Spinal cord (tissue), 10 donors: ENCODE results near the gene GAL3ST1. TPM values are rescaled to one million over a fixed set of nuclear protein-coding genes. Genes with fewer than 3 reads are reported as not detected.
"Not testable (repeated sequence)": the region's sequence is repeated elsewhere in the genome, so short reads cannot be mapped to it uniquely, and the experiment has no call there.

Experiments used
- DNase-seq, 6 donors: peaks; one replicate each; pipeline versions ENCODE4 v3.0.0 to v3.0.0-alpha.2; 2013 to 2015; ENCODE audit warnings: low spot score in 6 of 6, low read depth in 4 of 6
- H3K27ac ChIP-seq: one replicate; pipeline ENCODE4 v1.5.1; 2013; ENCODE audit warnings: low read depth, low read length, control low read depth
- H3K27me3 ChIP-seq: one replicate; pipeline ENCODE4 v1.6.1; 2013; ENCODE audit warnings: low read length; ENCODE audit not compliant: control insufficient read depth, insufficient read depth
- H3K36me3 ChIP-seq: one replicate; pipeline ENCODE4 v1.6.1; 2013; ENCODE audit warnings: low read length; ENCODE audit not compliant: control insufficient read depth, insufficient read depth
- H3K4me1 ChIP-seq: one replicate; pipeline ENCODE4 v1.6.1; 2013; ENCODE audit warnings: low read length; ENCODE audit not compliant: control insufficient read depth, insufficient read depth
- H3K4me3 ChIP-seq: one replicate; pipeline ENCODE4 v1.5.1; 2013; ENCODE audit warnings: low read depth, low read length, control low read depth
- H3K9me3 ChIP-seq: one replicate; pipeline ENCODE4 v1.6.1; 2013; ENCODE audit warnings: low read length; ENCODE audit not compliant: control insufficient read depth, insufficient read depth
- WGBS: methylation state at CpG from one replicate; pipeline ENCODE4 v1.1.5; 2013; ENCODE audit warnings: missing lambda C conversion rate; ENCODE audit not compliant: insufficient coverage; 5-methylcytosine and 5-hydroxymethylcytosine counted together
- polyA plus RNA-seq, 2 donors: library from polyadenylated mRNA; unstranded; fragments of 120-200 nt; gene quantifications; one replicate each; pipeline ENCODE4 v1.2.1, GENCODE V29; 2013; ENCODE audit not compliant: insufficient read length in 2 of 2
- total RNA-seq, 2 donors: library from RNA; depleted of rRNA in 1 of 2; stranded (reverse); fragments of 120-200 nt in 1 of 2; fragments of >200 nt in 1 of 2; gene quantifications; one replicate each; pipeline versions ENCODE4 v1.2.3 to v1.2.4, GENCODE V29; 2013 to 2014
- donor health status: healthy.

GAL3ST1 gene
- total and polyA plus RNA-seq, 4 donors, result 10.3 to 52.7 (median 29.4) TPM

GRCh38 chr22:30542811-30543188, 31.7 kb downstream of the GAL3ST1 start:
- WGBS, result 88% methylated on average over 11 of the region's 12 CpGs
- Histone ChIP-seq H3K9me3 (no peaks in the 10 kb centered on the region), H3K4me1 (peaks cover 18% of the 10 kb centered on the region), H3K36me3 (no peaks in the 10 kb centered on the region), H3K27me3 (peaks cover 4% of the 10 kb centered on the region), H3K4me3 (no peak overlapping the region), H3K27ac (no peak overlapping the region)
- no peak for DNase-seq

GRCh38 chr22:30541961-30542810, 32.3 kb downstream of the GAL3ST1 start:
- Histone ChIP-seq H3K4me1 (peaks cover 18% of the 10 kb centered on the region), H3K4me3 (peak overlapping the region; percentile 31), H3K9me3 (no peaks in the 10 kb centered on the region), H3K36me3 (no peaks in the 10 kb centered on the region), H3K27ac (no peak overlapping the region), H3K27me3 (peaks cover 4% of the 10 kb centered on the region)
- WGBS, result 3% methylated on average over 64 of the region's 64 CpGs
- peak in 3 of 6 donors; percentile 4 to 28 (median 16) for DNase-seq

GRCh38 chr22:30541511-30541910, 33.0 kb downstream of the GAL3ST1 start:
- H3K36me3 ChIP-seq, H3K9me3 ChIP-seq, H3K27ac ChIP-seq, H3K27me3 ChIP-seq, DNase-seq: not testable (repeated sequence)
- H3K4me1 ChIP-seq, result peaks cover 18% of the 10 kb centered on the region
- 100% methylated on average over 2 of the region's 3 CpGs for whole genome bisulfite sequencing
- H3K4me3 ChIP-seq, result peak overlapping the region; percentile 31

GRCh38 chr22:30539368-30539767, 35.1 kb downstream of the GAL3ST1 start:
- Histone ChIP-seq H3K4me1 (peaks cover 18% of the 10 kb centered on the region), H3K27ac (no peak overlapping the region), H3K27me3 (peaks cover 4% of the 10 kb centered on the region), H3K36me3 (no peaks in the 10 kb centered on the region), H3K4me3 (no peak overlapping the region), H3K9me3 (no peaks in the 10 kb centered on the region)
- no peak for DNase-seq
- no CpG with 5 or more reads among the region's 1 CpG for WGBS

GRCh38 chr22:30538280-30538679, 36.2 kb downstream of the GAL3ST1 start:
- peak in 2 of 6 donors; percentile 8 to 45 for DNase-seq
- Histone ChIP-seq H3K27me3 (peaks cover 4% of the 10 kb centered on the region), H3K4me1 (peaks cover 18% of the 10 kb centered on the region), H3K9me3 (no peaks in the 10 kb centered on the region), H3K27ac (no peak overlapping the region), H3K4me3 (no peak overlapping the region), H3K36me3 (no peaks in the 10 kb centered on the region)
- 79% methylated on average over 3 of the region's 6 CpGs for WGBS

- no peak for DNase-seq
- H3K9me3 ChIP-seq, result no peaks in the 10 kb centered on the region
- H3K4me3 ChIP-seq, result no peak overlapping the region
- peaks cover 8% of the 10 kb centered on the region for H3K4me1 ChIP-seq
- H3K36me3 ChIP-seq, result no peaks in the 10 kb centered on the region
- peaks cover 4% of the 10 kb centered on the region for H3K27me3 ChIP-seq
- 86% methylated on average over 5 of the region's 9 CpGs for WGBS
- H3K27ac ChIP-seq, result no peak overlapping the region
Measured at GRCh38 chr22:30537083-30537731, 37.3 kb downstream of the GAL3ST1 start.

GRCh38 chr22:30535182-30535581, 39.3 kb downstream of the GAL3ST1 start:
- no peaks in the 10 kb centered on the region for H3K36me3 ChIP-seq
- H3K27ac ChIP-seq, result no peak overlapping the region
- DNase-seq, result no peak
- no peaks in the 10 kb centered on the region for H3K27me3 ChIP-seq
- H3K4me3 ChIP-seq, result no peak overlapping the region
- no peaks in the 10 kb centered on the region for H3K9me3 ChIP-seq
- 83% methylated on average over 4 of the region's 4 CpGs for WGBS
- no peaks in the 10 kb centered on the region for H3K4me1 ChIP-seq

- H3K36me3 ChIP-seq, result no peaks in the 10 kb centered on the region
- no peak overlapping the region for H3K27ac ChIP-seq
- H3K9me3 ChIP-seq, result no peaks in the 10 kb centered on the region
- H3K4me1 ChIP-seq, result no peaks in the 10 kb centered on the region
- no peaks in the 10 kb centered on the region for H3K27me3 ChIP-seq
- no peak for DNase-seq
- 85% methylated on average over 16 of the region's 17 CpGs for WGBS
- no peak overlapping the region for H3K4me3 ChIP-seq
Measured at GRCh38 chr22:30531651-30532608, 42.5 kb downstream of the GAL3ST1 start.

- H3K27me3 ChIP-seq, result no peaks in the 10 kb centered on the region
- no peaks in the 10 kb centered on the region for H3K9me3 ChIP-seq
- WGBS, result 100% methylated on average over 1 of the region's 4 CpGs
- no peak overlapping the region for H3K27ac ChIP-seq
- H3K4me1 ChIP-seq, result no peaks in the 10 kb centered on the region
- no peak for DNase-seq
- H3K36me3 ChIP-seq, result no peaks in the 10 kb centered on the region
- no peak overlapping the region for H3K4me3 ChIP-seq
Measured at GRCh38 chr22:30526656-30527055, 47.8 kb downstream of the GAL3ST1 start.
